Common myeloid progenitor, CD34-positive (primary cell): Measurements from ENCODE around the gene TMED5.

ENCODE experiments used
- CTCF ChIA-PET: fragments of 350-600 bp; sonication (Branson Sonifier 250); formaldehyde crosslinking; loops from one replicate; lab custom pipeline; 2021; ENCODE audit warnings: antibody characterized with exemption; lab: Charles Lee
- POLR2A ChIA-PET: fragments of 350-600 bp; sonication (Branson Sonifier 250); formaldehyde crosslinking; loops from one replicate; lab custom pipeline; 2021; ENCODE audit warnings: antibody characterized with exemption; lab: Charles Lee
- DNase-seq, 3 donors: peaks; one replicate each; pipeline versions ENCODE4 v3.0.0 to v3.0.0-alpha.2; 2013
- H3K27ac ChIP-seq, 2 experiments: 1 replicate in 1 of 2; 2 replicates in 1 of 2; pipeline ENCODE4 v1.7.0; 2013; ENCODE audit warnings: inconsistent platforms in 2 of 2, low read length in 2 of 2, mild to moderate bottlenecking in 2 of 2, low read depth in 1 of 2, moderate library complexity in 1 of 2; ENCODE audit not compliant: severe bottlenecking in 2 of 2, insufficient read depth in 1 of 2, poor library complexity in 1 of 2
- H3K27me3 ChIP-seq, 5 experiments: replicated peaks in 2 of 5; 1 replicate in 3 of 5; 2 replicates in 2 of 5; pipeline versions ENCODE4 v1.6.1 to v1.7.0; 2013; ENCODE audit warnings: low read length in 4 of 5, mild to moderate bottlenecking in 2 of 5, moderate library complexity in 2 of 5, inconsistent platforms in 1 of 5; ENCODE audit not compliant: insufficient read depth in 5 of 5, control insufficient read depth in 4 of 5
- H3K36me3 ChIP-seq, 4 experiments: 1 replicate in 2 of 4; 2 replicates in 2 of 4; pipeline versions ENCODE4 v1.6.1 to v1.7.0; 2013; ENCODE audit warnings: low read length in 3 of 4, control low read depth in 1 of 4, mild to moderate bottlenecking in 1 of 4; ENCODE audit not compliant: control insufficient read depth in 4 of 4, insufficient read depth in 4 of 4
- H3K4me1 ChIP-seq, 4 experiments: 1 replicate in 3 of 4; 2 replicates in 1 of 4; pipeline versions ENCODE4 v1.6.1 to v1.7.1; 2013; ENCODE audit warnings: low read length in 3 of 4, mild to moderate bottlenecking in 3 of 4, control low read depth in 1 of 4, inconsistent platforms in 1 of 4, moderate library complexity in 1 of 4; ENCODE audit not compliant: control insufficient read depth in 4 of 4, insufficient read depth in 4 of 4; ENCODE audit errors: control extremely low read depth in 1 of 4
- H3K4me3 ChIP-seq, 7 experiments: 1 replicate in 4 of 7; 2 replicates in 3 of 7; pipeline versions ENCODE4 v1.5.1 to v1.7.0; 2013; ENCODE audit warnings: mild to moderate bottlenecking in 7 of 7, low read length in 6 of 7, moderate library complexity in 6 of 7, inconsistent platforms in 2 of 7, low read depth in 2 of 7, control low read depth in 1 of 7; ENCODE audit not compliant: insufficient read depth in 4 of 7, control insufficient read depth in 1 of 7; ENCODE audit errors: extremely low read depth in 1 of 7
- H3K9me3 ChIP-seq, 5 experiments: 1 replicate in 4 of 5; 2 replicates in 1 of 5; pipeline versions ENCODE4 v1.6.1 to v1.7.1; 2013; ENCODE audit warnings: low read length in 4 of 5, mild to moderate bottlenecking in 2 of 5, inconsistent platforms in 1 of 5, low read depth in 1 of 5, moderate library complexity in 1 of 5; ENCODE audit not compliant: control insufficient read depth in 4 of 5, insufficient read depth in 2 of 5; ENCODE audit errors: control extremely low read depth in 1 of 5
- WGBS: methylation state at CpG from one replicate; pipeline ENCODE4 v1.1.5; 2013; ENCODE audit not compliant: insufficient coverage; 5-methylcytosine and 5-hydroxymethylcytosine counted together

Gene TMED5

GRCh38 chr1:93106226-93106625 lies 74.0 kb downstream of the TMED5 start:
- H3K4me1 ChIP-seq: peaks cover 0 to 7% (median 2%) of the 10 kb centered on the region in 4 experiments
- H3K9me3 ChIP-seq: peaks cover 0 to 21% (median 8%) of the 10 kb centered on the region in 5 experiments
- H3K27me3 ChIP-seq: no peaks in the 10 kb centered on the region
- peaks cover 12 to 49% (median 36%) of the 10 kb centered on the region in 4 experiments for H3K36me3 ChIP-seq
- 88% methylated on average over 1 of the region's 2 CpGs for WGBS
- CTCF ChIA-PET: interaction anchor here (1.7 kb wide), 1 partner anchor 26 kb away, joined by 4 read pairs; no protein-coding TSS in a partner anchor
- no peak overlapping the region for H3K4me3 ChIP-seq
- DNase-seq: no peak
- no peak overlapping the region for H3K27ac ChIP-seq
- POLR2A ChIA-PET: interaction anchor here (0.6 kb wide), 1 partner anchor 51 kb away, joined by 7 read pairs; no protein-coding TSS in a partner anchor

GRCh38 chr1:93102142-93102541 lies 78.1 kb downstream of the TMED5 start:
- H3K27ac ChIP-seq: no peak overlapping the region
- POLR2A ChIA-PET: no interaction called here
- H3K4me1 ChIP-seq: no peaks in the 10 kb centered on the region
- H3K9me3 ChIP-seq: peaks cover 0 to 7% (median 2%) of the 10 kb centered on the region in 5 experiments
- H3K36me3 ChIP-seq: peaks cover 8 to 42% (median 18%) of the 10 kb centered on the region in 4 experiments
- CTCF ChIA-PET: interaction anchor here (1.1 to 1.4 kb wide), 3 partner anchors 10 to 101 kb away, joined by 3 to 6 read pairs (median 3); partner anchors contain the start of gene MTF2
- H3K4me3 ChIP-seq: no peak overlapping the region
- DNase-seq: no peak
- no peaks in the 10 kb centered on the region for H3K27me3 ChIP-seq
- whole genome bisulfite sequencing: 100% methylated on average over 2 of the region's 4 CpGs
